ENCODE results near the gene ST3GAL3.
"Not testable (repeated sequence)": the region's sequence is repeated elsewhere in the genome, so short reads cannot be mapped to it uniquely, and the experiment has no call there.

The ST3GAL3 gene

DNA sequence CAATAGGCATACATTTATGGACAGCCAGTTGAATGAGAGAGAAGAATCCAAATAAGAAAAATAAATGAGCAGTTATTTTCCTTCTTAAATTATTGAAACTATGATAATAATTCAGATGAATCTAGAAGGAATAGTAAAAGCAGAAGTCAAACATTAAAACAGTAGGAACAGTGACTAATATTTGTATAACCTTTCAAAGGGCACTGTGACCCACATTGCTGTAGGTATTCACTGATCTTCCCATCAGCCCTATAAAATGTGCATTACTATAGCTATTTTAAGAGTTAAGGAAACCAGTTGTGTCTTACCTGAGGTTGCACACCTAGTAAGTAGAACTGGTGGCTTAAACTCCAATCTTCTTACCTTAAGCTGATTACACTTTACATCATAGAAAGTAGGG lies 123.5 kb downstream of the ST3GAL3 start:
- no peak for DNase-seq
- H3K27me3 ChIP-seq (replicated peaks; ENCODE audit: control insufficient read depth, insufficient read depth, low read length, poor library complexity, severe bottlenecking), result no peaks in the 10 kb centered on the region
- H3K4me1 ChIP-seq (ENCODE audit: control insufficient read depth, insufficient read depth, low read length, poor library complexity, severe bottlenecking), result no peaks in the 10 kb centered on the region
- no peak overlapping the region for H3K27ac ChIP-seq (ENCODE audit: insufficient read depth, low read length, poor library complexity, severe bottlenecking)
- no peaks in the 10 kb centered on the region for H3K36me3 ChIP-seq (ENCODE audit: control insufficient read depth, insufficient read depth, low read length)
- H3K9me3 ChIP-seq (ENCODE audit: control insufficient read depth, low read length), result no peaks in the 10 kb centered on the region
- H3K4me3 ChIP-seq (ENCODE audit: insufficient read depth, low read depth, low read length, poor library complexity, severe bottlenecking), result no peak overlapping the region

DNA sequence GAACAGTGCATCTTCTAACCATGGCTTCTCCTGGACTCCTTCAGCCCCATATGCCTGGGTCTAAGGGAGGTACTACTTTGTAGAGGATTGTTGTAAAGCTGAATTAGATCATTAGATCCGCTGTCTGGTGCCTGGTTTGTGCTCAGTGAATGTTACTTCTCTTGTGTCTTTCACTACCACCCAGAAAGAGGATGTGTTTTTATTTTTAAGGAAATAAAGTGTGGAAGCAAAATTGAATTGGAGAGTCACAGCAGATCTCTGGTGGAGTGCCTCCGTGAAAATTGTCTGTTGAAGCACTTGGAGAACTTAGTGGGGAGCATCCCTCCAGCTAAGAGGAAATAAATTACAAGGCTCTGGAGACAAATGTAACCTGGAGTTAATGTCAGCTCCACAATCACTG lies 124.5 kb downstream of the ST3GAL3 start:
- no peaks in the 10 kb centered on the region for H3K9me3 ChIP-seq (ENCODE audit: control insufficient read depth, low read length)
- H3K4me3 ChIP-seq (ENCODE audit: insufficient read depth, low read depth, low read length, poor library complexity, severe bottlenecking), result no peak overlapping the region
- DNase-seq, result no peak
- no peaks in the 10 kb centered on the region for H3K27me3 ChIP-seq (replicated peaks; ENCODE audit: control insufficient read depth, insufficient read depth, low read length, poor library complexity, severe bottlenecking)
- H3K36me3 ChIP-seq (ENCODE audit: control insufficient read depth, insufficient read depth, low read length), result no peaks in the 10 kb centered on the region
- H3K4me1 ChIP-seq (ENCODE audit: control insufficient read depth, insufficient read depth, low read length, poor library complexity, severe bottlenecking), result peaks cover 4% of the 10 kb centered on the region
- H3K27ac ChIP-seq (ENCODE audit: insufficient read depth, low read length, poor library complexity, severe bottlenecking), result no peak overlapping the region

DNA sequence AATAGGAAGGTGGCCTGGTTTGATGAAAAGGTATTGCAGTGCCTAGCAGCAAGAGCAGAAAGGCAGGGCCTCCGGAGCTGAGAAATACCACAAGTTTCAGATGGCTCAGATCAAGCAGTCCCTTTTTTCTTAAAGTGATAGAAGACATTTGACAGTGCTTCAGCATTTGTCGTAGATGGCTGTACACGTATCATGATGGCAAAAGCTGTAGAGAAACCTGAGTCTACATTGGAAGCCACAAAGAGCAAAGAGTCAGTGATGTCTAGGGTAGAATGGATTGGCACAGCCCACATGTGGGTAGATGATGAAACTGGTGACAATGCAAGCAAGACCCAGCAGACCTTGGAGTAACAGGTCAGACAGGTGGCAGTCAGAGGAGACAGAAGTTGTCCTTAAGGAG lies 124.9 kb downstream of the ST3GAL3 start:
- no peaks in the 10 kb centered on the region for H3K27me3 ChIP-seq (replicated peaks; ENCODE audit: control insufficient read depth, insufficient read depth, low read length, poor library complexity, severe bottlenecking)
- H3K4me3 ChIP-seq (ENCODE audit: insufficient read depth, low read depth, low read length, poor library complexity, severe bottlenecking), result no peak overlapping the region
- H3K9me3 ChIP-seq (ENCODE audit: control insufficient read depth, low read length), result no peaks in the 10 kb centered on the region
- H3K36me3 ChIP-seq (ENCODE audit: control insufficient read depth, insufficient read depth, low read length), result no peaks in the 10 kb centered on the region
- no peak for DNase-seq
- H3K27ac ChIP-seq (ENCODE audit: insufficient read depth, low read length, poor library complexity, severe bottlenecking), result no peak overlapping the region
- peaks cover 4% of the 10 kb centered on the region for H3K4me1 ChIP-seq (ENCODE audit: control insufficient read depth, insufficient read depth, low read length, poor library complexity, severe bottlenecking)

DNA sequence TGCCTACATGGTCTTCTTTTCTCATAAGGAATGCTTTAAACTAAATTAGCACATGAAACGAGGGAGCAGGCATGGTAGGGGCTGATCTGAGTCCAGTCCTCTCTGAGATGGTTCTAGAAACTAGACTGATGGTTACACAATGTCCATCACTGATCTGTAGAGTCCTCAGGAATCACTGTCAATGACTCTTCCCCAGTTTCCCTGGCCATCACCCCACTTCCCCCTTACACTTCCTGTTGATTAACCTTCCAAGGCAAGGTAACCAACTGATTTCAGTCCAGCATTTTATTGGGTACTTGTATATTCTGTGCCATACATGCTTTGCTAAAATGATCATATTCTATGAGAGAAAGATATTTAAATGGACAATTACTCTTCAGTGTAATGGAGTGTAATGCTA lies 125.7 kb downstream of the ST3GAL3 start:
- Histone ChIP-seq H3K4me1 (ENCODE audit: control insufficient read depth, insufficient read depth, low read length, poor library complexity, severe bottlenecking) (peaks cover 4% of the 10 kb centered on the region), H3K4me3 (ENCODE audit: insufficient read depth, low read depth, low read length, poor library complexity, severe bottlenecking) (no peak overlapping the region), H3K27ac (ENCODE audit: insufficient read depth, low read length, poor library complexity, severe bottlenecking) (no peak overlapping the region)

DNA sequence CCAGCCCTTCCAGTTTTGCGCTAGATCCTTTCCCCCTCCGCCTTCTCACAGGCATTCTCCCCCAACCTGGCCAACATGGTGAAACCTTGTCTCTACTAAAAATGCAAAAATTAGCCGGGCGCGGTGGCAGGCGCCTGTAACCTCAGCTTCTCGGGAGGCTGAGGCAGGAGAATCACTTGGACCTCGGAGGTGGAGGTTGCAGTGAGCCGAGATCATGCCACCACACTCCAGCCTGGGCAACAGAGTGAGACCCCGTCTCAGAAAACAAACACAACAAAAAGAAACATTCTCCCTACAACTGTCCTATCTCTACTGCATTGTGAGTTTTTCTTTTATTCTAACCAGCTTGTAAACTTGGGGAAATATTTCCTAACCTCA lies 126.6 kb downstream of the ST3GAL3 start:
- not testable (repeated sequence) for H3K4me1 ChIP-seq (ENCODE audit: control insufficient read depth, insufficient read depth, low read length, poor library complexity, severe bottlenecking); H3K27ac ChIP-seq (ENCODE audit: insufficient read depth, low read length, poor library complexity, severe bottlenecking); H3K27me3 ChIP-seq (replicated peaks; ENCODE audit: control insufficient read depth, insufficient read depth, low read length, poor library complexity, severe bottlenecking); H3K4me3 ChIP-seq (ENCODE audit: insufficient read depth, low read depth, low read length, poor library complexity, severe bottlenecking); H3K36me3 ChIP-seq (ENCODE audit: control insufficient read depth, insufficient read depth, low read length); H3K9me3 ChIP-seq (ENCODE audit: control insufficient read depth, low read length); DNase-seq

More for the DNA sequence above, 125.7 kb downstream of the ST3GAL3 start:
- no peaks in the 10 kb centered on the region for H3K36me3 ChIP-seq (ENCODE audit: control insufficient read depth, insufficient read depth, low read length)
- DNase-seq, result no peak
- H3K9me3 ChIP-seq (ENCODE audit: control insufficient read depth, low read length), result no peaks in the 10 kb centered on the region
- H3K27me3 ChIP-seq (replicated peaks; ENCODE audit: control insufficient read depth, insufficient read depth, low read length, poor library complexity, severe bottlenecking), result no peaks in the 10 kb centered on the region

DNA sequence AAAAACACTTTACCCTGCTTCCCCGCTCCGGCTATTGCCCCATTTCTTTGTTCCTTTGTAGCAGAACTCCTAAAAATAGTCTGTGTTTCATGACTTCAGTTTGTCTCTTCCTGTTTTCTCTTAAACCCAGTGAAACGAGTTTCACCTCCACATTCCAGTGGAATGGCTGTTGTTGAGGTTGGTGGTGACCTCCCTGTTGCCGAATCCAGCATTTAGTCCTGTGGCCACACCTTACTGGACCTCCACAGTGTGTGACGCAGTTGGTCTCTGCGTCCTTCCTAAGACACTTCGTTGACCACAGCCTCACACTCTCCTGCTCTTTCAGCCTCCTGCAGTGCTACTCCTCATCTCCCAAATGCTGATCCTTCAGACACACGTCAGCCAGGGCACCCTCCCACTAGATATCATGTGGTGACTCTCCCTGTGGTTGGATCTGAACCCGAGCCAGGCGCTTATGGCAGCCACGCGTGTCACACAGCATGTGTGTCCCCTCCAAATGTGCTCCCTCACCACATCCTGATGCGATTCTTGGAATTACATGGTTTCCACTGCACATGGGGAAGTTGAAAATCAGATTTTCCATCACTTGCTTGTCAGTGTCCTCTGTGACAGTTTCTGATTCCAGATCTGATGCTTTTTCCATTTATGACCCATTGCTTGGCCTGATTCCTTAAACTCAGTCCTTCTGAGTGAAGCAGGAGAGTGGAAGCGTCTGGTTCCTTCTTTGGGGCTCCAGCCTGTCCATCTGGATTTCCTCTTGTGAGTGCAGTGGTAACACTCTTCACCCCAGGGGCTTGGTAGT lies 127.1 kb downstream of the ST3GAL3 start:
- H3K4me1 ChIP-seq (ENCODE audit: control insufficient read depth, insufficient read depth, low read length, poor library complexity, severe bottlenecking), result peaks cover 4% of the 10 kb centered on the region
- peaks cover 4% of the 10 kb centered on the region for H3K36me3 ChIP-seq (ENCODE audit: control insufficient read depth, insufficient read depth, low read length)
- DNase-seq, result no peak
- H3K27ac ChIP-seq (ENCODE audit: insufficient read depth, low read length, poor library complexity, severe bottlenecking), result no peak overlapping the region
- H3K4me3 ChIP-seq (ENCODE audit: insufficient read depth, low read depth, low read length, poor library complexity, severe bottlenecking), result no peak overlapping the region
- H3K27me3 ChIP-seq (replicated peaks; ENCODE audit: control insufficient read depth, insufficient read depth, low read length, poor library complexity, severe bottlenecking), result no peaks in the 10 kb centered on the region
- H3K9me3 ChIP-seq (ENCODE audit: control insufficient read depth, low read length), result no peaks in the 10 kb centered on the region

DNA sequence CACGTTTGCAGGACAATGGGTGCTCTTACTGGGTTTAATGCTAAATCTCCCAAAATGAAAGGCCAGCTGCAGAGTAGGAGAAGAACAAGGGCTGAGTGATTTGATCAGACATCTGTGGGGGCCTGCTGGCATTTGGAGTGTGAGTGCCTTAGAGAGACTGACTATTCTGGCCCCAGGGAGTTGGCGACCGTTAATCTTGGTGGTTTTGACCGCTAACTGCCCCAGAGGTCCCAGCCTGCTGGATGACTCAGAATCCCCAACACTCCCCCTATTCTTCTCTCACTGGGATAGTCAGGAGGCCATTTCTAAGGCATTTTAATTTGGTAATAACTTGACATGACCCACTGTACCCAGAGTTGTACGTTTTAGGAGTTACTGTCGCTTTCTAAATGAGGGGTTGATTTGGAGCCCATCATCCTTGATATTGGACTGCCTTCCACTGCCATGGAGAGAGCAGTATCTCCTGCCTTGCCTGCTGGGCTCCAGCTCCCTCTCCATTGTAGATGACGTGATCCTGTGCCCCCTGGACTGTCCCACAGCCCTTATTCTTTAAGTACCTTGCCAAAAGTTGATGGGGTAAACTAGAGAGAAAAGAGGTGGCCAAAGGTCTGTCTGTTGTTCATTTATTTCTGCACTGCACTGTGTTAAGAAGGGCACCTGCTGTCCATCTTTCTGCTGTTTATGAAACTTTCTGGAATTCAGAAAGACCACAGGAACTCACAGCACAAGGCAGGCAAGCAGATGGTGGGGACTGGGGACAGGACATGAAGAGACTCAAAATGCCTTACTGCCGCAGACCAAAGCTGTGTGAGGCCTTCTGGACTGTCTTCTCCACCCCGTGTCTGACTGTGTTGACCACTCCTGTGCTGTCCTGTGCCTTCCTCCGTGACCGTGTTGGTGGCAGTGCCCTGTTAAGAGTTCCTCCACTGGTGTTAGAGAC lies 128.0 kb downstream of the ST3GAL3 start:
- Histone ChIP-seq H3K4me3 (ENCODE audit: insufficient read depth, low read depth, low read length, poor library complexity, severe bottlenecking) (no peak overlapping the region), H3K9me3 (ENCODE audit: control insufficient read depth, low read length) (no peaks in the 10 kb centered on the region), H3K36me3 (ENCODE audit: control insufficient read depth, insufficient read depth, low read length) (peaks cover 4% of the 10 kb centered on the region), H3K27ac (ENCODE audit: insufficient read depth, low read length, poor library complexity, severe bottlenecking) (no peak overlapping the region), H3K4me1 (ENCODE audit: control insufficient read depth, insufficient read depth, low read length, poor library complexity, severe bottlenecking) (peaks cover 4% of the 10 kb centered on the region), H3K27me3 (replicated peaks; ENCODE audit: control insufficient read depth, insufficient read depth, low read length, poor library complexity, severe bottlenecking) (no peaks in the 10 kb centered on the region)
- DNase-seq, result no peak

DNA sequence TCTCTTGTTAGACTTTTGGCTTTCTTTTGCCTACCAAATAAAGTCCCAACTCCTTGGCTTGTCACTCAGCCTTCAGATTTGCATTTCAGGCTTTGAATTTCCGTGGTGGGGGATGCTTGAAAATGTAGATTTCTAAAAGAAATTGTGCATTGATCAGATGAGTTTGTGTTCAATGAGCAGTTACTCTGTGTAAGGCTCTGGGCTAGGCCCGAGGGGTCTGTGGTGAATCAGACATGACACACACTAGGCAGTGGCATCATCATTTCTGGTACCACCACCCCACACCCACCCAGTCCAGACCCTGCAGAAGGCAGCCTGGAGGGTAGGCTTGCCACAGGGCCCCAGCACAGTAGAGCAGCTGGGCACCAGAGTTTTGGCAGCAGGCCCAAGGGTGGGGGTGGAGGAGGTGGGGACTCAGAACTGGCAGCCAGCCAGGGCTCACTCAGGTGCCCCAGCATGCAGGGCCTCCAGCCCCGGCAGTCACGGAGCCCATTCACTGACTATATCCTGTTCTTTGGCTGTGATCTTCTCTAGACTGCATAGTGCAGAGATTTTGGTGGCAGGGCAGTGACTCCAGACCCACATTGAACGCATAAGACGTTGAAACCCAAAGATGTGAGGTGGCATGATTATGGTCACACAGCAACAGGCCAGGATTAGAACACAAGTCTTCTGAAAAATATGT lies 129.1 kb downstream of the ST3GAL3 start:
- Histone ChIP-seq H3K4me3 (ENCODE audit: insufficient read depth, low read depth, low read length, poor library complexity, severe bottlenecking) (no peak overlapping the region), H3K27ac (ENCODE audit: insufficient read depth, low read length, poor library complexity, severe bottlenecking) (no peak overlapping the region), H3K36me3 (ENCODE audit: control insufficient read depth, insufficient read depth, low read length) (peaks cover 10% of the 10 kb centered on the region), H3K27me3 (replicated peaks; ENCODE audit: control insufficient read depth, insufficient read depth, low read length, poor library complexity, severe bottlenecking) (no peaks in the 10 kb centered on the region), H3K9me3 (ENCODE audit: control insufficient read depth, low read length) (no peaks in the 10 kb centered on the region), H3K4me1 (ENCODE audit: control insufficient read depth, insufficient read depth, low read length, poor library complexity, severe bottlenecking) (peaks cover 4% of the 10 kb centered on the region)
- DNase-seq, result peak in 2 of 3 donors; percentile 12 to 14

DNA sequence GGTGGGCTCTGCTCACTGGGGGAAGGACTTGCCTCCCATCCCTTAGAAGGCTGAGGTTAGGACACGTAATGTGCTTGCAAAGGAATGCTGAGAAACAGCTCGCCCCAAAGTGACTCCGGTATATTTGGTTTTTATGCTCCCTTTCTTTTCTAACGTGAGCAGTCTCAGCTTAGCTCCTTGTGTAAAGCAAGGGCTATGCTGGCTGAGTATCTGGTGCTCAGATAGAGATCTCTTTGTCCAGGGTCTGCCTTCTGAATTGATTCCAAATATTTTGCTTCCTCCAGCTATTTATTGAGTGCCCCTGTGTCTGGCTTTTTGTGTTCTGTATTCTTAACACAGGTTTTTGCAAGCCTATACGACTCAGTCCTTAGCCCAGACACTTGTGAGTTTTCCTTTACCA lies 131.7 kb downstream of the ST3GAL3 start:
- peaks cover 4% of the 10 kb centered on the region for H3K4me1 ChIP-seq (ENCODE audit: control insufficient read depth, insufficient read depth, low read length, poor library complexity, severe bottlenecking)
- no peak for DNase-seq
- no peaks in the 10 kb centered on the region for H3K9me3 ChIP-seq (ENCODE audit: control insufficient read depth, low read length)
- no peaks in the 10 kb centered on the region for H3K27me3 ChIP-seq (replicated peaks; ENCODE audit: control insufficient read depth, insufficient read depth, low read length, poor library complexity, severe bottlenecking)
- H3K27ac ChIP-seq (ENCODE audit: insufficient read depth, low read length, poor library complexity, severe bottlenecking), result no peak overlapping the region
- peaks cover 12% of the 10 kb centered on the region for H3K36me3 ChIP-seq (ENCODE audit: control insufficient read depth, insufficient read depth, low read length)
- no peak overlapping the region for H3K4me3 ChIP-seq (ENCODE audit: insufficient read depth, low read depth, low read length, poor library complexity, severe bottlenecking)

Measured in effector memory CD4-positive, alpha-beta T cell (primary cell).